Keratinocyte (primary cell): ENCODE data around the gene CYP4V2.

Experiments
- CTCF ChIP-seq, 3 experiments: IDR thresholded peaks in 1 of 3; conservative IDR thresholded peaks in 1 of 3; optimal IDR thresholded peaks in 1 of 3; 2 replicates in 2 of 3; 3 replicates in 1 of 3; pipeline versions ENCODE3 to v1.5.1; 2011; ENCODE audit warnings: low read length in 3 of 3, mild to moderate bottlenecking in 3 of 3, moderate library complexity in 2 of 3, control low read depth in 1 of 3, inconsistent platforms in 1 of 3; ENCODE audit not compliant: insufficient read depth in 2 of 3; ENCODE audit errors: extremely low read depth in 1 of 3
- EZH2 ChIP-seq: IDR thresholded peaks from one replicate; pipeline ENCODE4 v1.6.1; 2012; ENCODE audit warnings: inconsistent platforms, mild to moderate bottlenecking, low read length, moderate library complexity

- TF ChIP-seq CTCF (optimal IDR thresholded peaks at IDR 0.05 in 1 of 3, IDR thresholded peaks at IDR 0.05 in 1 of 3, conservative IDR thresholded peaks at IDR 0.05 in 1 of 3; ENCODE audit: extremely low read depth in 1 of 3, insufficient read depth in 2 of 3, low read length in 3 of 3) (no peak), EZH2 (no peak)
Observed at GRCh38 chr4:186151499-186151898, 39.9 kb upstream of the CYP4V2 start.
